Measurements from ENCODE around the gene ASCL4. TPM values are rescaled to one million over a fixed set of nuclear protein-coding genes. Genes with fewer than 3 reads are reported as not detected.

The ASCL4 gene
- total RNA-seq, 1 donor from 2014 or later: not detected

DNA sequence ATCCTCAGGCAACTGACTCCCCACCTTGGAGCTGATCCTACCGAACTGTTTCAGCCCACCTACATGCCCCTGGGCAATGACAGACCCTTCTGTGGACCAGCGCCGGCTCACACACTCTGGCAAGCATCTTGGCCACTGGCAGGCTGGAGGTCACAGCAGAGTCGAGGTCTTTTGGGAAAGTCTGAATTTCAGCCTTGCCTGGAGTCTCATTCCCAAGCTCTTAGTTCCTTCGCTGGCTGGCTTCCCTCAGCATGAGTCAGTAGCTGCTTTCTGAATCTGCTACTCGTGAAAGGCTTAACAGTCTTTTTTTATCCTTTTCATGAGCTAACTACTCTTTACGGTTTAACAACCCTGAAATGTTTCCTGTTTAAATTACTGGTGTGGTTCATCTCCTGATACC is 44.5 kb downstream of the ASCL4 start:
- Mint-ChIP-seq H3K36me3 (ENCODE audit: insufficient read depth) (no peaks in the 10 kb centered on the region), H3K4me3 (ENCODE audit: low read depth) (no peak overlapping the region), H3K9me3 (ENCODE audit: low read depth) (peaks cover 9% of the 10 kb centered on the region), H3K4me1 (ENCODE audit: low read depth) (no peaks in the 10 kb centered on the region), H3K27me3 (peaks cover 5% of the 10 kb centered on the region), H3K27ac (no peak overlapping the region)
- no peak for DNase-seq (ENCODE audit: low spot score, unreplicated experiment)
- TF ChIP-seq, protein P1, sequence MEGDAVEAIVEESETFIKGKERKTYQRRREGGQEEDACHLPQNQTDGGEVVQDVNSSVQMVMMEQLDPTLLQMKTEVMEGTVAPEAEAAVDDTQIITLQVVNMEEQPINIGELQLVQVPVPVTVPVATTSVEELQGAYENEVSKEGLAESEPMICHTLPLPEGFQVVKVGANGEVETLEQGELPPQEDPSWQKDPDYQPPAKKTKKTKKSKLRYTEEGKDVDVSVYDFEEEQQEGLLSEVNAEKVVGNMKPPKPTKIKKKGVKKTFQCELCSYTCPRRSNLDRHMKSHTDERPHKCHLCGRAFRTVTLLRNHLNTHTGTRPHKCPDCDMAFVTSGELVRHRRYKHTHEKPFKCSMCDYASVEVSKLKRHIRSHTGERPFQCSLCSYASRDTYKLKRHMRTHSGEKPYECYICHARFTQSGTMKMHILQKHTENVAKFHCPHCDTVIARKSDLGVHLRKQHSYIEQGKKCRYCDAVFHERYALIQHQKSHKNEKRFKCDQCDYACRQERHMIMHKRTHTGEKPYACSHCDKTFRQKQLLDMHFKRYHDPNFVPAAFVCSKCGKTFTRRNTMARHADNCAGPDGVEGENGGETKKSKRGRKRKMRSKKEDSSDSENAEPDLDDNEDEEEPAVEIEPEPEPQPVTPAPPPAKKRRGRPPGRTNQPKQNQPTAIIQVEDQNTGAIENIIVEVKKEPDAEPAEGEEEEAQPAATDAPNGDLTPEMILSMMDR (IDR thresholded peaks at IDR 0.05; ENCODE audit: unreplicated experiment): no peak

DNA sequence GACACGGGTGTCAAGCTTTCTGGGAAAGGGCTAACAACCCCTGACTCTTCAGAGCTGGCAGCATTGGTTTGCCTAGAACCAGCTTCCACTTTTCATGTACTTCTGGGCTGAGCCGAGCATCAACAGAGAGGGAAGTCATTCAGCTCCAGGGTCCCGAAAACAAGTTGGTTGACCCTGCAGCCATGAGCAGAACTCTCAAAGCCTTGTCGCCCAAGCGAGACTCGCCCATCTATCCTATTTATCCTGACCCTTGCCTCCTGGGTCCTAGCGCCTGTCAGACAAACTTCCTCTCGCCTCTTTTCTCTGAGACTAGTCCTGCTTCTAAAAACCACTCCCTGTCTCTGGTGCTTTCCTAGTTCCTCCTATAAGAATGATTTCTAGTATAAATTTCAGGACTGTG is 47.9 kb downstream of the ASCL4 start:
- Mint-ChIP-seq H3K27ac (no peak overlapping the region), H3K27me3 (peaks cover 5% of the 10 kb centered on the region), H3K36me3 (ENCODE audit: insufficient read depth) (peaks cover 2% of the 10 kb centered on the region), H3K9me3 (ENCODE audit: low read depth) (peaks cover 29% of the 10 kb centered on the region), H3K4me3 (ENCODE audit: low read depth) (no peak overlapping the region), H3K4me1 (ENCODE audit: low read depth) (no peaks in the 10 kb centered on the region)
- no peak for DNase-seq (ENCODE audit: low spot score, unreplicated experiment)
- TF ChIP-seq, protein P1 (IDR thresholded peaks at IDR 0.05; ENCODE audit: unreplicated experiment): no peak

Other genes with a start within 250 kb of the ASCL4 start
- gene PWP1, start 88.9 kb upstream of the ASCL4 start, total RNA-seq: 28.2 and 35.8 TPM in 2 replicates
- gene PRDM4, start 13.6 kb upstream of the ASCL4 start, total RNA-seq: 30.5 and 34.0 TPM in 2 replicates

Data from progenitor cell of endocrine pancreas (in vitro differentiated cells).